Measurements from ENCODE around the gene HINFP. TPM values are rescaled to one million over a fixed set of nuclear protein-coding genes. Genes with fewer than 3 reads are reported as not detected.
A peak's percentile ranks its signal among the peaks of the same experiment; 100 is the strongest.

HINFP gene
- total and polyA plus RNA-seq, 2 experiments from 2014 or later = 12.6 to 29.2 TPM

DNA sequence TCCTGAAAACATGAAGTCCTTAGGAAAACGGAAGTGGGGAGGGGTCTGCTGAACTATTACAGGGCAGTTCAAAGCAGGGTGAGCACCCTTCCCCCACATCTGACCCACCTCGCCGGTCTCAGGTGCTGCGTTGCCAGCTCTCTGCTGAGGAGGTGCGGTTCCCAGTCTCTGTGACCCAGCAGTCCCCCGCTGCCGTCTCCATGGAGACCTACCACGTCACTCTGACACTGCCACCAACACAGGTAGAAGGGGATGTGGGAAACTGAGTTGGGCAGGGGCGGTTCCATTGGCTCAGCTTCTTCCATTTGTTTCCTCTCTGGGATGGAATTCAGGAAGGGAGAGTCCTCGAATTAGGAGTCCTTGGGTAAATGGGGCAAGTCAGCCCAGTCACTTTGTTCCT is 10.9 kb upstream of the HINFP start:
- no peak overlapping the region for H3K4me2 ChIP-seq
- ATAC-seq = no peak
- no peak overlapping the region for H3K4me3 ChIP-seq
- no peaks in the 10 kb centered on the region for H3K36me3 ChIP-seq (ENCODE audit: insufficient read depth)
- no peaks in the 10 kb centered on the region for H4K20me1 ChIP-seq (replicated peaks; ENCODE audit: insufficient read depth)
- Mint-ChIP-seq H3K4me3 (no peak overlapping the region; the same call in 2 of the 3 replicates), H3K27ac (no peak overlapping the region), H3K36me3 (ENCODE audit: low read depth) (no peaks in the 10 kb centered on the region; the same call in 2 of the 3 replicates), H3K4me1 (peaks cover 25% of the 10 kb centered on the region), H3K9me3 (no peaks in the 10 kb centered on the region), H3K27me3 (ENCODE audit: insufficient read depth, low read depth, poor library complexity) (peaks cover 21% of the 10 kb centered on the region)
- peaks cover 20% of the 10 kb centered on the region for H3K4me1 ChIP-seq (ENCODE audit: insufficient read depth)
- peak; percentile 34 for DNase-seq (ENCODE audit: low spot score)
- H3K79me2 ChIP-seq (replicated peaks; ENCODE audit: insufficient read depth) = no peaks in the 10 kb centered on the region
- H3K27ac ChIP-seq (ENCODE audit: low read depth) = no peak overlapping the region
- TF ChIP-seq, protein P1, sequence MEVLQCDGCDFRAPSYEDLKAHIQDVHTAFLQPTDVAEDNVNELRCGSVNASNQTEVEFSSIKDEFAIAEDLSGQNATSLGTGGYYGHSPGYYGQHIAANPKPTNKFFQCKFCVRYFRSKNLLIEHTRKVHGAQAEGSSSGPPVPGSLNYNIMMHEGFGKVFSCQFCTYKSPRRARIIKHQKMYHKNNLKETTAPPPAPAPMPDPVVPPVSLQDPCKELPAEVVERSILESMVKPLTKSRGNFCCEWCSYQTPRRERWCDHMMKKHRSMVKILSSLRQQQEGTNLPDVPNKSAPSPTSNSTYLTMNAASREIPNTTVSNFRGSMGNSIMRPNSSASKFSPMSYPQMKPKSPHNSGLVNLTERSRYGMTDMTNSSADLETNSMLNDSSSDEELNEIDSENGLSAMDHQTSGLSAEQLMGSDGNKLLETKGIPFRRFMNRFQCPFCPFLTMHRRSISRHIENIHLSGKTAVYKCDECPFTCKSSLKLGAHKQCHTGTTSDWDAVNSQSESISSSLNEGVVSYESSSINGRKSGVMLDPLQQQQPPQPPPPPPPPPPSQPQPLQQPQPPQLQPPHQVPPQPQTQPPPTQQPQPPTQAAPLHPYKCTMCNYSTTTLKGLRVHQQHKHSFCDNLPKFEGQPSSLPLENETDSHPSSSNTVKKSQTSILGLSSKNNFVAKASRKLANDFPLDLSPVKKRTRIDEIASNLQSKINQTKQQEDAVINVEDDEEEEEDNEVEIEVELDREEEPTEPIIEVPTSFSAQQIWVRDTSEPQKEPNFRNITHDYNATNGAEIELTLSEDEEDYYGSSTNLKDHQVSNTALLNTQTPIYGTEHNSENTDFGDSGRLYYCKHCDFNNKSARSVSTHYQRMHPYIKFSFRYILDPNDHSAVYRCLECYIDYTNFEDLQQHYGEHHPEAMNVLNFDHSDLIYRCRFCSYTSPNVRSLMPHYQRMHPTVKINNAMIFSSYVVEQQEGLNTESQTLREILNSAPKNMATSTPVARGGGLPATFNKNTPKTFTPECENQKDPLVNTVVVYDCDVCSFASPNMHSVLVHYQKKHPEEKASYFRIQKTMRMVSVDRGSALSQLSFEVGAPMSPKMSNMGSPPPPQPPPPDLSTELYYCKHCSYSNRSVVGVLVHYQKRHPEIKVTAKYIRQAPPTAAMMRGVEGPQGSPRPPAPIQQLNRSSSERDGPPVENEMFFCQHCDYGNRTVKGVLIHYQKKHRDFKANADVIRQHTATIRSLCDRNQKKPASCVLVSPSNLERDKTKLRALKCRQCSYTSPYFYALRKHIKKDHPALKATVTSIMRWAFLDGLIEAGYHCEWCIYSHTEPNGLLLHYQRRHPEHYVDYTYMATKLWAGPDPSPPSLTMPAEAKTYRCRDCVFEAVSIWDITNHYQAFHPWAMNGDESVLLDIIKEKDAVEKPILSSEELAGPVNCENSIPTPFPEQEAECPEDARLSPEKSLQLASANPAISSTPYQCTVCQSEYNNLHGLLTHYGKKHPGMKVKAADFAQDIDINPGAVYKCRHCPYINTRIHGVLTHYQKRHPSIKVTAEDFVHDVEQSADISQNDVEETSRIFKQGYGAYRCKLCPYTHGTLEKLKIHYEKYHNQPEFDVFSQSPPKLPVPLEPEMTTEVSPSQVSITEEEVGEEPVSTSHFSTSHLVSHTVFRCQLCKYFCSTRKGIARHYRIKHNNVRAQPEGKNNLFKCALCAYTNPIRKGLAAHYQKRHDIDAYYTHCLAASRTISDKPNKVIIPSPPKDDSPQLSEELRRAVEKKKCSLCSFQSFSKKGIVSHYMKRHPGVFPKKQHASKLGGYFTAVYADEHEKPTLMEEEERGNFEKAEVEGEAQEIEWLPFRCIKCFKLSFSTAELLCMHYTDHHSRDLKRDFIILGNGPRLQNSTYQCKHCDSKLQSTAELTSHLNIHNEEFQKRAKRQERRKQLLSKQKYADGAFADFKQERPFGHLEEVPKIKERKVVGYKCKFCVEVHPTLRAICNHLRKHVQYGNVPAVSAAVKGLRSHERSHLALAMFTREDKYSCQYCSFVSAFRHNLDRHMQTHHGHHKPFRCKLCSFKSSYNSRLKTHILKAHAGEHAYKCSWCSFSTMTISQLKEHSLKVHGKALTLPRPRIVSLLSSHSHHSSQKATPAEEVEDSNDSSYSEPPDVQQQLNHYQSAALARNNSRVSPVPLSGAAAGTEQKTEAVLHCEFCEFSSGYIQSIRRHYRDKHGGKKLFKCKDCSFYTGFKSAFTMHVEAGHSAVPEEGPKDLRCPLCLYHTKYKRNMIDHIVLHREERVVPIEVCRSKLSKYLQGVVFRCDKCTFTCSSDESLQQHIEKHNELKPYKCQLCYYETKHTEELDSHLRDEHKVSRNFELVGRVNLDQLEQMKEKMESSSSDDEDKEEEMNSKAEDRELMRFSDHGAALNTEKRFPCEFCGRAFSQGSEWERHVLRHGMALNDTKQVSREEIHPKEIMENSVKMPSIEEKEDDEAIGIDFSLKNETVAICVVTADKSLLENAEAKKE (CRISPR knock-in tag; IDR thresholded peaks at IDR 0.05) = no peak
- no peak for TF ChIP-seq ZNF114 (CRISPR knock-in tag; IDR thresholded peaks at IDR 0.05)
- TF ChIP-seq, protein P2, sequence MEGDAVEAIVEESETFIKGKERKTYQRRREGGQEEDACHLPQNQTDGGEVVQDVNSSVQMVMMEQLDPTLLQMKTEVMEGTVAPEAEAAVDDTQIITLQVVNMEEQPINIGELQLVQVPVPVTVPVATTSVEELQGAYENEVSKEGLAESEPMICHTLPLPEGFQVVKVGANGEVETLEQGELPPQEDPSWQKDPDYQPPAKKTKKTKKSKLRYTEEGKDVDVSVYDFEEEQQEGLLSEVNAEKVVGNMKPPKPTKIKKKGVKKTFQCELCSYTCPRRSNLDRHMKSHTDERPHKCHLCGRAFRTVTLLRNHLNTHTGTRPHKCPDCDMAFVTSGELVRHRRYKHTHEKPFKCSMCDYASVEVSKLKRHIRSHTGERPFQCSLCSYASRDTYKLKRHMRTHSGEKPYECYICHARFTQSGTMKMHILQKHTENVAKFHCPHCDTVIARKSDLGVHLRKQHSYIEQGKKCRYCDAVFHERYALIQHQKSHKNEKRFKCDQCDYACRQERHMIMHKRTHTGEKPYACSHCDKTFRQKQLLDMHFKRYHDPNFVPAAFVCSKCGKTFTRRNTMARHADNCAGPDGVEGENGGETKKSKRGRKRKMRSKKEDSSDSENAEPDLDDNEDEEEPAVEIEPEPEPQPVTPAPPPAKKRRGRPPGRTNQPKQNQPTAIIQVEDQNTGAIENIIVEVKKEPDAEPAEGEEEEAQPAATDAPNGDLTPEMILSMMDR (conservative IDR thresholded peaks at IDR 0.05; ENCODE audit: low read depth in 2 of 2) = no peak
- TF ChIP-seq EZH2 (IDR thresholded peaks at IDR 0.05; ENCODE audit: low read depth, unreplicated experiment) = no peak
- no peak for TF ChIP-seq JUNB (IDR thresholded peaks at IDR 0.05; ENCODE audit: unreplicated experiment)
- no peak for TF ChIP-seq EZH2phosphoT487 (IDR thresholded peaks at IDR 0.05; ENCODE audit: unreplicated experiment)
- TF ChIP-seq, protein P3, sequence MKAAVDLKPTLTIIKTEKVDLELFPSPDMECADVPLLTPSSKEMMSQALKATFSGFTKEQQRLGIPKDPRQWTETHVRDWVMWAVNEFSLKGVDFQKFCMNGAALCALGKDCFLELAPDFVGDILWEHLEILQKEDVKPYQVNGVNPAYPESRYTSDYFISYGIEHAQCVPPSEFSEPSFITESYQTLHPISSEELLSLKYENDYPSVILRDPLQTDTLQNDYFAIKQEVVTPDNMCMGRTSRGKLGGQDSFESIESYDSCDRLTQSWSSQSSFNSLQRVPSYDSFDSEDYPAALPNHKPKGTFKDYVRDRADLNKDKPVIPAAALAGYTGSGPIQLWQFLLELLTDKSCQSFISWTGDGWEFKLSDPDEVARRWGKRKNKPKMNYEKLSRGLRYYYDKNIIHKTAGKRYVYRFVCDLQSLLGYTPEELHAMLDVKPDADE (IDR thresholded peaks at IDR 0.05) = no peak
- no peak for TF ChIP-seq POLR2AphosphoS5 (IDR thresholded peaks at IDR 0.05; ENCODE audit: low read depth)
- no peak for TF ChIP-seq STAT1 (IDR thresholded peaks at IDR 0.05; ENCODE audit: unreplicated experiment)
- no peak for TF ChIP-seq ZNF331 (CRISPR knock-in tag; IDR thresholded peaks at IDR 0.05; ENCODE audit: low read depth)
- no peak for TF ChIP-seq CREB1 (CRISPR knock-in tag; IDR thresholded peaks at IDR 0.05; ENCODE audit: low read depth)
- TF ChIP-seq, protein P4, sequence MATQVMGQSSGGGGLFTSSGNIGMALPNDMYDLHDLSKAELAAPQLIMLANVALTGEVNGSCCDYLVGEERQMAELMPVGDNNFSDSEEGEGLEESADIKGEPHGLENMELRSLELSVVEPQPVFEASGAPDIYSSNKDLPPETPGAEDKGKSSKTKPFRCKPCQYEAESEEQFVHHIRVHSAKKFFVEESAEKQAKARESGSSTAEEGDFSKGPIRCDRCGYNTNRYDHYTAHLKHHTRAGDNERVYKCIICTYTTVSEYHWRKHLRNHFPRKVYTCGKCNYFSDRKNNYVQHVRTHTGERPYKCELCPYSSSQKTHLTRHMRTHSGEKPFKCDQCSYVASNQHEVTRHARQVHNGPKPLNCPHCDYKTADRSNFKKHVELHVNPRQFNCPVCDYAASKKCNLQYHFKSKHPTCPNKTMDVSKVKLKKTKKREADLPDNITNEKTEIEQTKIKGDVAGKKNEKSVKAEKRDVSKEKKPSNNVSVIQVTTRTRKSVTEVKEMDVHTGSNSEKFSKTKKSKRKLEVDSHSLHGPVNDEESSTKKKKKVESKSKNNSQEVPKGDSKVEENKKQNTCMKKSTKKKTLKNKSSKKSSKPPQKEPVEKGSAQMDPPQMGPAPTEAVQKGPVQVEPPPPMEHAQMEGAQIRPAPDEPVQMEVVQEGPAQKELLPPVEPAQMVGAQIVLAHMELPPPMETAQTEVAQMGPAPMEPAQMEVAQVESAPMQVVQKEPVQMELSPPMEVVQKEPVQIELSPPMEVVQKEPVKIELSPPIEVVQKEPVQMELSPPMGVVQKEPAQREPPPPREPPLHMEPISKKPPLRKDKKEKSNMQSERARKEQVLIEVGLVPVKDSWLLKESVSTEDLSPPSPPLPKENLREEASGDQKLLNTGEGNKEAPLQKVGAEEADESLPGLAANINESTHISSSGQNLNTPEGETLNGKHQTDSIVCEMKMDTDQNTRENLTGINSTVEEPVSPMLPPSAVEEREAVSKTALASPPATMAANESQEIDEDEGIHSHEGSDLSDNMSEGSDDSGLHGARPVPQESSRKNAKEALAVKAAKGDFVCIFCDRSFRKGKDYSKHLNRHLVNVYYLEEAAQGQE (IDR thresholded peaks at IDR 0.05; ENCODE audit: unreplicated experiment) = no peak
- no peak for TF ChIP-seq NANOG (IDR thresholded peaks at IDR 0.05; ENCODE audit: borderline replicate concordance)
- peaks cover 20% of the 10 kb centered on the region for H3K27me3 ChIP-seq (ENCODE audit: insufficient read depth)
- peaks cover 5% of the 10 kb centered on the region; the same call in 1 of the 2 replicates for H3F3A ChIP-seq (replicated peaks; ENCODE audit: low read depth)
- H2AFZ ChIP-seq = no peak overlapping the region
- H3K9me2 ChIP-seq (ENCODE audit: insufficient read depth) = no peaks in the 10 kb centered on the region
